Measurements from ENCODE around the gene WDR27. TPM values are rescaled to one million over a fixed set of nuclear protein-coding genes. Genes with fewer than 3 reads are reported as not detected.

The WDR27 gene
- total RNA-seq, 1 donor from 2014 or later = 41.5 TPM

GRCh38 chr6:169654598-169655391 is 47.0 kb downstream of the WDR27 start:
- TF ChIP-seq CTCF (IDR thresholded peaks at IDR 0.05) (peak in 2 of 3 experiments; percentile 11 to 17), POLR2AphosphoS5 (IDR thresholded peaks at IDR 0.05; ENCODE audit: insufficient read depth in 1 of 2, low read depth in 1 of 2) (peak; percentile 50 to 79), POLR2A (IDR thresholded peaks at IDR 0.05) (peak in 1 of 2 donors; percentile 9)
- Histone ChIP-seq H3K4me3 (peak overlapping the region; percentile 33 to 51), H3K36me3 (peaks cover 0 to 7% of the 10 kb centered on the region in 2 donors), H3K27ac (peak overlapping the region; percentile 80), H3K4me1 (no peaks in the 10 kb centered on the region), H3K27me3 (no peaks in the 10 kb centered on the region), H3K9me3 (no peaks in the 10 kb centered on the region)
- no peak for DNase-seq (ENCODE audit: extremely low spot score in 2 of 2)
- intact Hi-C loops (cut with DNase I) = no loop called here

GRCh38 chr6:169653691-169654090 is 48.1 kb downstream of the WDR27 start:
- H3K36me3 ChIP-seq = no peaks in the 10 kb centered on the region
- DNase-seq (ENCODE audit: extremely low spot score in 2 of 2) = no peak
- H3K4me3 ChIP-seq = peak overlapping the region in 1 of 2 donors; percentile 28
- H3K9me3 ChIP-seq = no peaks in the 10 kb centered on the region
- TF ChIP-seq POLR2AphosphoS5 (IDR thresholded peaks at IDR 0.05; ENCODE audit: insufficient read depth in 1 of 2, low read depth in 1 of 2) (no peak), POLR2A (IDR thresholded peaks at IDR 0.05) (no peak), CTCF (IDR thresholded peaks at IDR 0.05) (no peak)
- no peaks in the 10 kb centered on the region for H3K27me3 ChIP-seq
- intact Hi-C loops (cut with DNase I) = no loop called here
- H3K27ac ChIP-seq = peak overlapping the region; percentile 80
- no peaks in the 10 kb centered on the region for H3K4me1 ChIP-seq

- H3K4me3 ChIP-seq = no peak overlapping the region
- TF ChIP-seq POLR2A (IDR thresholded peaks at IDR 0.05) (no peak), POLR2AphosphoS5 (IDR thresholded peaks at IDR 0.05; ENCODE audit: insufficient read depth in 1 of 2, low read depth in 1 of 2) (no peak), CTCF (IDR thresholded peaks at IDR 0.05) (no peak)
- intact Hi-C loops (cut with DNase I) = no loop called here
- no peaks in the 10 kb centered on the region for H3K36me3 ChIP-seq
- DNase-seq (ENCODE audit: extremely low spot score in 2 of 2) = no peak
- H3K27me3 ChIP-seq = no peaks in the 10 kb centered on the region
- no peaks in the 10 kb centered on the region for H3K4me1 ChIP-seq
- no peak overlapping the region for H3K27ac ChIP-seq
- no peaks in the 10 kb centered on the region for H3K9me3 ChIP-seq
Observed at GRCh38 chr6:169652896-169653295, 48.9 kb downstream of the WDR27 start.

GRCh38 chr6:169651498-169651897 is 50.3 kb downstream of the WDR27 start:
- Histone ChIP-seq H3K27ac (no peak overlapping the region), H3K4me3 (no peak overlapping the region), H3K4me1 (no peaks in the 10 kb centered on the region), H3K9me3 (no peaks in the 10 kb centered on the region), H3K27me3 (no peaks in the 10 kb centered on the region), H3K36me3 (no peaks in the 10 kb centered on the region)
- intact Hi-C loops (cut with DNase I) = no loop called here
- no peak for TF ChIP-seq CTCF (IDR thresholded peaks at IDR 0.05)
- no peak for TF ChIP-seq POLR2A (IDR thresholded peaks at IDR 0.05)
- no peak for TF ChIP-seq POLR2AphosphoS5 (IDR thresholded peaks at IDR 0.05; ENCODE audit: insufficient read depth in 1 of 2, low read depth in 1 of 2)
- DNase-seq (ENCODE audit: extremely low spot score in 2 of 2) = no peak

GRCh38 chr6:169650959-169651292 is 50.9 kb downstream of the WDR27 start:
- Histone ChIP-seq H3K9me3 (no peaks in the 10 kb centered on the region), H3K36me3 (no peaks in the 10 kb centered on the region), H3K27me3 (no peaks in the 10 kb centered on the region), H3K27ac (no peak overlapping the region), H3K4me3 (no peak overlapping the region), H3K4me1 (no peaks in the 10 kb centered on the region)
- no peak for TF ChIP-seq POLR2AphosphoS5 (IDR thresholded peaks at IDR 0.05; ENCODE audit: insufficient read depth in 1 of 2, low read depth in 1 of 2)
- no peak for TF ChIP-seq POLR2A (IDR thresholded peaks at IDR 0.05)
- TF ChIP-seq CTCF (IDR thresholded peaks at IDR 0.05) = no peak
- intact Hi-C loops (cut with DNase I) = no loop called here
- DNase-seq (ENCODE audit: extremely low spot score in 2 of 2) = no peak
